Lung (tissue), 12 donors: Measurements from ENCODE around the gene CTDSP1. TPM values are rescaled to one million over a fixed set of nuclear protein-coding genes. Genes with fewer than 3 reads are reported as not detected.

Experiments used
- ATAC-seq: fragments of 200-7000 bp; cut with Tn5 transposase; one replicate; pipeline ENCODE4 v1.9.1; 2020; ENCODE audit warnings: moderate number of reproducible peaks; ENCODE audit not compliant: insufficient read depth, low FRiP score
- DNase-seq, 3 donors: peaks; one replicate each; pipeline ENCODE4 v3.0.0-alpha.2; 2013 to 2017
- H3K27ac ChIP-seq, 2 donors: one replicate each; pipeline ENCODE4 v1.5.1; 2013; ENCODE audit warnings: mild to moderate bottlenecking in 2 of 2, moderate library complexity in 2 of 2, control low read depth in 1 of 2, inconsistent platforms in 1 of 2, low read depth in 1 of 2, low read length in 1 of 2
- H3K27me3 ChIP-seq, 3 donors: one replicate each; pipeline ENCODE4 v1.5.1; 2013; ENCODE audit warnings: low read length in 2 of 3; ENCODE audit not compliant: control insufficient read depth in 3 of 3, insufficient read depth in 3 of 3
- H3K36me3 ChIP-seq, 4 donors: one replicate each; pipeline ENCODE4 v1.5.1; 2013; ENCODE audit warnings: low read length in 4 of 4, mild to moderate bottlenecking in 1 of 4, moderate library complexity in 1 of 4; ENCODE audit not compliant: control insufficient read depth in 4 of 4, insufficient read depth in 4 of 4
- H3K4me1 ChIP-seq, 5 donors: one replicate each; pipeline ENCODE4 v1.5.1; 2013; ENCODE audit warnings: low read length in 5 of 5, mild to moderate bottlenecking in 2 of 5, moderate library complexity in 1 of 5; ENCODE audit not compliant: control insufficient read depth in 5 of 5, insufficient read depth in 5 of 5
- H3K4me3 ChIP-seq: one replicate; pipeline ENCODE4 v1.5.1; 2013; ENCODE audit warnings: mild to moderate bottlenecking, control low read depth, moderate library complexity
- H3K9ac ChIP-seq, 2 donors: one replicate each; pipeline ENCODE4 v1.5.1; 2013; ENCODE audit warnings: low read length in 2 of 2, control low read depth in 1 of 2; ENCODE audit not compliant: insufficient read depth in 1 of 2
- H3K9me3 ChIP-seq, 4 donors: one replicate each; pipeline ENCODE4 v1.5.1; 2013; ENCODE audit warnings: low read length in 3 of 4, mild to moderate bottlenecking in 1 of 4, moderate library complexity in 1 of 4; ENCODE audit not compliant: control insufficient read depth in 4 of 4, insufficient read depth in 3 of 4
- WGBS, 2 donors: extraction: QIAGEN DNeasy Blood & Tissue Kit; methylation state at CpG; one replicate each; pipeline ENCODE4 v1.1.7; 2013; 5-methylcytosine and 5-hydroxymethylcytosine counted together
- polyA plus RNA-seq, 2 donors: library from polyadenylated mRNA; stranded (reverse); fragments of 200-250 nt; gene quantifications; one replicate each; pipeline ENCODE4 v1.2.1, GENCODE V29; 2013
- total RNA-seq, 2 donors: library from RNA; depleted of rRNA in 1 of 2; stranded (reverse); fragments of >200 nt in 1 of 2; gene quantifications; one replicate each; pipeline ENCODE4 v1.2.1, GENCODE V29; 2014 to 2021
- TF ChIP-seq, protein P1 (sequence below): IDR thresholded peaks from 2 replicates; pipeline ENCODE4 v1.5.1; 2012; ENCODE audit warnings: mild to moderate bottlenecking; ENCODE audit errors: control extremely low read depth, extremely low read depth
- donor health status: control.
- donor health status: control.
- donor health status: Bipolar disorder and iron deficiency.
- donor health status: healthy.
- donor health status: DM: yes; HTN: yes; CAD: no.

CTDSP1 gene
- total and polyA plus RNA-seq, 4 donors, result 113 to 183 (median 139) TPM

DNA sequence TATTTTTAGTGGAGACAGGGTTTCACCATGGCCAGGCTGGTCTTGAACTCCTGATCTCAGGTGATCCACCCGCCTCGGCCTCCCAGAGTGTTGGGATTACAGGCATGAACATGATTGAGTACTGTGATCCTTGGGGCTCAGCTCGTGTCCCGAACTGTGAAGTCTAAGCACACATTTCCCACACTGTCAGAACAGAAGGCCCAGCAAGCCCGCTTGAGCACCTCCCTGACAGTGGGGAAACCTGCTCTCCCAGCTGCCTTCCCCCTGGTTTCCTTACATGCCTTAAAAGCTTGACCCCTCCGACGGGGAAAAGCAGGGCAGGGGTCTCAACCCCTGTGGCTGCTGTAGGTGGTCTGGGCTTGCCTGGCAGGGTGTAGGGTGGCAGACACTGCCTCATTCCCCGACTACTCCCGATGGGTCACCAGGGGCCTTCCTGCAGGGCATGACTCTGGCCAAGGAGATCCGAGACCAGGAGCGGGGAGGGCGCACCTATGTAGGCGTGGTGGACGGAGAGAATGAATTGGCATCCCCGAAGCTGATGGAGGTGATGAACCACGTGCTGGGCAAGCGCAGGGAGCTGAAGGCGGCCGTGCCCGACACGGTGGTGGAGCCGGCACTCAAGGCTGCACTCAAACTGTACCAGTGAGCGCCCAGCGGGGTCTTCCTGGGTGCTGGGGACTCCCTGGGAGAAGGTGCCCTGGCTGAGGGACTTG is 29.3 kb downstream of the CTDSP1 start:
- no peak for ATAC-seq
- DNase-seq, result no peak
- H3K36me3 ChIP-seq, result no peaks in the 10 kb centered on the region
- no peak overlapping the region for H3K9ac ChIP-seq
- H3K4me1 ChIP-seq, result no peaks in the 10 kb centered on the region
- no peak overlapping the region for H3K27ac ChIP-seq
- WGBS, 2 donors, result 92 to 96% methylated on average over 24 of the region's 24 CpGs
- TF ChIP-seq, protein P1, sequence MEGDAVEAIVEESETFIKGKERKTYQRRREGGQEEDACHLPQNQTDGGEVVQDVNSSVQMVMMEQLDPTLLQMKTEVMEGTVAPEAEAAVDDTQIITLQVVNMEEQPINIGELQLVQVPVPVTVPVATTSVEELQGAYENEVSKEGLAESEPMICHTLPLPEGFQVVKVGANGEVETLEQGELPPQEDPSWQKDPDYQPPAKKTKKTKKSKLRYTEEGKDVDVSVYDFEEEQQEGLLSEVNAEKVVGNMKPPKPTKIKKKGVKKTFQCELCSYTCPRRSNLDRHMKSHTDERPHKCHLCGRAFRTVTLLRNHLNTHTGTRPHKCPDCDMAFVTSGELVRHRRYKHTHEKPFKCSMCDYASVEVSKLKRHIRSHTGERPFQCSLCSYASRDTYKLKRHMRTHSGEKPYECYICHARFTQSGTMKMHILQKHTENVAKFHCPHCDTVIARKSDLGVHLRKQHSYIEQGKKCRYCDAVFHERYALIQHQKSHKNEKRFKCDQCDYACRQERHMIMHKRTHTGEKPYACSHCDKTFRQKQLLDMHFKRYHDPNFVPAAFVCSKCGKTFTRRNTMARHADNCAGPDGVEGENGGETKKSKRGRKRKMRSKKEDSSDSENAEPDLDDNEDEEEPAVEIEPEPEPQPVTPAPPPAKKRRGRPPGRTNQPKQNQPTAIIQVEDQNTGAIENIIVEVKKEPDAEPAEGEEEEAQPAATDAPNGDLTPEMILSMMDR, result no peak
- no peak overlapping the region for H3K4me3 ChIP-seq
- H3K9me3 ChIP-seq, result no peaks in the 10 kb centered on the region
- no peaks in the 10 kb centered on the region for H3K27me3 ChIP-seq

DNA sequence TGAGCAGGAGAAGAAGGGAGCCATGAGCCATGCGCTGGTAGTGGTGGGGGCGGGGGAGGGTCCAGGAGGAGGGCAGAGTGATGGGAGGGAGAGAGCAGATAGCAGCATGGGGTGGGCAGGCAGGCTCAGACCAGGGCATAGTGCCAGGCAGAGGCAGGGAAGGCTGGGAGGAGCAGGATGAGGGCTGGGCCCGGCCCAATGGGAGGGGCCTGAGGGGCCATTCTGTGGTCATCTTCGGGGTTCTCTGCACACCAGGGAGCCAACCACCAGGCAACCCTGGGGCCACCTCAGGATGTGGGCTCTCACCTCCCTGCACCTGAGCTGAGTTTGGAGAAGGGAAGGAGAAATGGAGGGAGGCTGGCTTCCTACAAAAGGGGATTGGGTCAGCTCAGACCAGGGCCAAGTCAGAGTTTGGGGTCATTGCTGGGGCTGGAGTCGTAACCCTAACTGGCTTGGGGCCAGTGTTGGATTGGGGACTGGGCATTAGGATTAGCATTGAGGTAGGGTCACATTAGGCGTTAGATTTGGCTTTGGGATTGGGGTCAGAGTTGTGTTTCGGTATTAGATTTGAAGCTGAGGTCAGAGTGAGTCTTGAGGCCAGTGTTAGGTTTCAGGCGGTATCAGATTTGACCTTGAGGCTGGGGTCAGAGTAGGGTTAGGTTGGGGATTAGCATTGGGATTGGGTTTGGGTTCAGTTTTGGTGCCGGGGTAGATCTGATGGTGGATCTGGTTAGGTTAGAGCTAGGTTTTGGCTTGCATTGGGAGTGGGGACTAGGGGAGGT is 30.4 kb downstream of the CTDSP1 start:
- Histone ChIP-seq H3K36me3 (no peaks in the 10 kb centered on the region), H3K27ac (no peak overlapping the region), H3K4me3 (no peak overlapping the region), H3K9ac (no peak overlapping the region), H3K27me3 (no peaks in the 10 kb centered on the region), H3K4me1 (no peaks in the 10 kb centered on the region), H3K9me3 (no peaks in the 10 kb centered on the region)
- WGBS, 2 donors, result 70 to 75% methylated on average over 9 of the region's 9 CpGs
- TF ChIP-seq, protein P1, result no peak
- ATAC-seq (no peak), DNase-seq (no peak)

DNA sequence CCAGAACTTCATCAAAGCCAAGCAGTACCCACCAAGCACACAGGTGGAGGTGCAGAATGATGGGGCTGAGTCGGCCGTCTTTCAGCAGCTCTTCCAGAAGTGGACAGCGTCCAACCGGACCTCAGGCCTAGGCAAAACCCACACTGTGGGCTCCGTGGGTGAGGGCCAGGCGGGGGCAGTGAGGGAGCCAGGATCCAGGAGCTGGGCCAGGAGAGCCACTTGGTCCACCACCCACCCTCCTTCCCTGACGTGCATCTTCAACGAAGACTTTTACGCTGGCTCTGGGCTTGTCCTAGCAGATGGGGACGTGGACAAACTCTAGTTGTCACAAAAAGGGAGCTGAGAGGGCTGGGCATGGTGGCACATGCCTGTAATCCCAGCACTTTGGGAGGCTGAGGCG is 31.1 kb downstream of the CTDSP1 start:
- no peak for DNase-seq
- no peaks in the 10 kb centered on the region for H3K9me3 ChIP-seq
- no peaks in the 10 kb centered on the region for H3K27me3 ChIP-seq
- WGBS, 2 donors, result 94 to 95% methylated on average over 11 of the region's 11 CpGs
- TF ChIP-seq, protein P1, result no peak
- H3K9ac ChIP-seq, result no peak overlapping the region
- H3K27ac ChIP-seq, result no peak overlapping the region
- H3K4me3 ChIP-seq, result no peak overlapping the region
- no peaks in the 10 kb centered on the region for H3K4me1 ChIP-seq
- no peaks in the 10 kb centered on the region for H3K36me3 ChIP-seq
- ATAC-seq, result no peak
